Heart left ventricle (tissue), 13 donors: ENCODE measurements around the gene HTR2A.

Experiments used
- CTCF ChIP-seq, 12 donors: fragments of 200-600 bp; sonication (generic) in 4 of 12; IDR thresholded peaks; one replicate each; pipeline versions ENCODE4 v1.5.0 to v1.8.0; 2018 to 2022; ENCODE audit warnings: antibody characterized with exemption in 12 of 12, mild to moderate bottlenecking in 5 of 12
- POLR2A ChIP-seq, 2 donors: fragments of 450-650 bp; IDR thresholded peaks; one replicate each; pipeline ENCODE4 v1.6.1; 2017; ENCODE audit warnings: antibody characterized with exemption in 2 of 2, mild to moderate bottlenecking in 2 of 2, moderate library complexity in 2 of 2
- donor health status: ischemic (EF 13 %, LVEDD 7.1; RV severe dilation, severe dysfunction).
- donor health status: DM: no; HTN: yes; CAD: no.
- donor health status: DM: no; HTN: no; CAD: no.
- donor health status: ischemic (EF 25% LVEDD 6.9; RV normal size, moderate dysfunction).
- donor health status: ischemic (EF 25% LVEDD 5.7; RV mildly dilated, moderate dysfunction).
- donor health status: ischemic (EF 35%, LVEDD 5.7; RV mildly dilated, moderate dysfunction).
- donor health status: nonischemic (EF 11% LVEDD 7.7; RV severe dilation, severe dysfunction).
- donor health status: DM: yes; HTN: yes; CAD: no.
- donor health status: PGD.
- donor health status: ischemic (EF 29% LVEDD 5.4; RV normal size, mild dysfunction).
- donor health status: nonischemic (EF 23%, LVEDD 6.1; RV moderate dilation, normal function).

GRCh38 chr13:46803586-46803985 lies 93.3 kb downstream of the HTR2A start:
- no peak for TF ChIP-seq CTCF (IDR thresholded peaks at IDR 0.05)
- no peak for TF ChIP-seq POLR2A (IDR thresholded peaks at IDR 0.05)
